ENCODE data around the gene PCBP3. TPM values are rescaled to one million over a fixed set of nuclear protein-coding genes. Genes with fewer than 3 reads are reported as not detected.

Gene PCBP3
- polyA plus RNA-seq, 1 experiment = 1.6 TPM

DNA sequence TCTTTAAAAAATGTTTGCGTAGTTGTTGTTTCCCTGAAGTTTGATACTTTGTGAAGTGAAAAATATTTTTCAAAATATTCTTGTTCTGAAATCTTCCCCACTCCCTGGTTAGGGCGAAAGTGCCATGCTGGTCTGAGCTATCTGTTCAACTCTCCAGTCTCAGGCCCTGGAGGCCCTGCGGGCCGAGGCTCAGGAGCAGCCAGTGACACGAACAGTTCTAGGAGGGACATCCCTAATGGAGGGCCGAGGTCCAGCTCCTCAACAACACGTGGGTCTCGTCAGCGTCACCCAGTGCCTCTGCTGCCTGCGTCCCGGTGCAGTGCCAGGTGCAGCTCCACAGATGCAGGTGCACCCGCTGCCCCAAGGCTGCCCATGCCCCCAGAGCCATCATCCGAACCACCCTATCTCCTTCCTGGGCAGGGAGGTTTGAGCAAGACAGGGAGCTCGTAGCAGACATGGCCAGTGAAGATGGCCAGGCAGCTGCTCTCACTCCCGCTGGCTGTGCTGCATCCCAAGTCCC, 268.3 kb downstream of the PCBP3 start:
- TF ChIP-seq, protein P1, sequence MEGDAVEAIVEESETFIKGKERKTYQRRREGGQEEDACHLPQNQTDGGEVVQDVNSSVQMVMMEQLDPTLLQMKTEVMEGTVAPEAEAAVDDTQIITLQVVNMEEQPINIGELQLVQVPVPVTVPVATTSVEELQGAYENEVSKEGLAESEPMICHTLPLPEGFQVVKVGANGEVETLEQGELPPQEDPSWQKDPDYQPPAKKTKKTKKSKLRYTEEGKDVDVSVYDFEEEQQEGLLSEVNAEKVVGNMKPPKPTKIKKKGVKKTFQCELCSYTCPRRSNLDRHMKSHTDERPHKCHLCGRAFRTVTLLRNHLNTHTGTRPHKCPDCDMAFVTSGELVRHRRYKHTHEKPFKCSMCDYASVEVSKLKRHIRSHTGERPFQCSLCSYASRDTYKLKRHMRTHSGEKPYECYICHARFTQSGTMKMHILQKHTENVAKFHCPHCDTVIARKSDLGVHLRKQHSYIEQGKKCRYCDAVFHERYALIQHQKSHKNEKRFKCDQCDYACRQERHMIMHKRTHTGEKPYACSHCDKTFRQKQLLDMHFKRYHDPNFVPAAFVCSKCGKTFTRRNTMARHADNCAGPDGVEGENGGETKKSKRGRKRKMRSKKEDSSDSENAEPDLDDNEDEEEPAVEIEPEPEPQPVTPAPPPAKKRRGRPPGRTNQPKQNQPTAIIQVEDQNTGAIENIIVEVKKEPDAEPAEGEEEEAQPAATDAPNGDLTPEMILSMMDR (IDR thresholded peaks at IDR 0.05; ENCODE audit: low read depth, low read length) = no peak
- DNase-seq (ENCODE audit: low read depth, low spot score) = no peak
- H3K27ac ChIP-seq (ENCODE audit: low read depth, low read length) = no peak overlapping the region
- H3K4me3 ChIP-seq (ENCODE audit: low read depth, low read length) = no peak overlapping the region
- no peaks in the 10 kb centered on the region; the same call in 1 of the 2 replicates for H3K9me3 ChIP-seq (ENCODE audit: control insufficient read depth, insufficient read depth, low read length)
- ChIA-PET POLR2A (no interaction called here), CTCF (no interaction called here)
- H3K27me3 ChIP-seq (ENCODE audit: control insufficient read depth, insufficient read depth, low read length) = peaks cover 5% of the 10 kb centered on the region

DNA sequence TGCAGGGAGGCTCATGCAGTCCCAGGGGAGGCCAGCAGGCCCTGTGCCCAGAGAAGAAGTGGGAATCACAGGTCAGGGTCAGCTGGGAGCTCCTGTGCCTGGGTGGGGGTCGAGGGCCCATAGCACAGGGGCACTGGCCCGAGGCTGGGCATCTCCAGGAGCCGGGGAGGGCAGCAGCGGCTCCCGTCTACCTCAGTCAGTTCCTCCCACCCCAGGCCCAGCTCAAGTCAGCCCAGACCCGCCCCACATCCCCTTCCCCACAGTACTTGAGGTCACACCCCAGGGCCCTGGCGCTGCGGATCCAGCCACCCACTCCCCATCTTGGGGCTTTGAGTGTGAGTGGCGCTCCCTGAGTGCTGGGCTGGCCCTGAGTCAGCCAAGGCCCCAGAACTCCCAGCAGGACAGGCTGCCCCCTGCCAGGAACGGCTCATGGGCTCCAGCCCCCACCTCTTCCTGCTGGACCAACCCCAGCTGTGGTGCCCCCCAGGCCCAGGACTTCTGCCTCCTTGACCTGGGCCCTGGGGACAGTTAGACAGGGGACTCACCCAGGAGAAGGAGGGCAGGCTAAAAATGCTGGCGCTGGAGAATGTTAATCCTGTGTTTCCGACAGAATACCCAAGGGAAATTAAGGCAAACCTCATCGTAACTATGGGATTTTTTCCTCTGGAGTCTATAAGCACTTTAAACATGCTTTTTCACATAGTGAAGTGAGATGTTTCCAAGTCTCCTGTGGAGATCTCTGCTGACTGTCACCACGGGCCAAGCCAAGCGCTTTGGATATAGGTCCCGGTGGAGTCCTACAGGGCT, 269.3 kb downstream of the PCBP3 start:
- POLR2A ChIA-PET = no interaction called here

DNA sequence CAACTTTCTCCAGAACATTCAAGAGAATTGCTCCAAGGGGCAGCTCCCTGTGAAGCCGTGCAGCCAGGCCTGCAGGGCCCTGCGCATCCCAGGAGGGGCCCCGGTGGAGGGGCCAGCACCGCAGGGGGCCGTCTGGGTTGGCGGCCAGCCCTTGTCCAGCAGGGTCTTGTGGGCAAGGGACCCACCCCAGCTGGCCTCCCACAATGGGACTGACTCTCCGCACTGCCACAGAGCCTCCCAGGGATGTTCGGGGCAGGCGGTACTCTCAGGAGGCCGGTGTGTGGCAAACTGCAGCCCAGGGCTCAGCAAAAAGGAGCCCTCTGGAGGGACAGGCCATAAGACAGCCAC, 269.9 kb downstream of the PCBP3 start:
- CTCF ChIA-PET = no interaction called here
- H3K4me3 ChIP-seq (ENCODE audit: low read depth, low read length) = no peak overlapping the region
- no peak for DNase-seq (ENCODE audit: low read depth, low spot score)
- H3K9me3 ChIP-seq (ENCODE audit: control insufficient read depth, insufficient read depth, low read length) = peaks cover 6% of the 10 kb centered on the region; the same call in 1 of the 2 replicates
- POLR2A ChIA-PET = no interaction called here
- H3K27ac ChIP-seq (ENCODE audit: low read depth, low read length) = no peak overlapping the region
- H3K27me3 ChIP-seq (ENCODE audit: control insufficient read depth, insufficient read depth, low read length) = peaks cover 5% of the 10 kb centered on the region
- TF ChIP-seq, protein P1 (IDR thresholded peaks at IDR 0.05; ENCODE audit: low read depth, low read length) = no peak

More for the DNA sequence above, 269.3 kb downstream of the PCBP3 start:
- peaks cover 3% of the 10 kb centered on the region; the same call in 1 of the 2 replicates for H3K9me3 ChIP-seq (ENCODE audit: control insufficient read depth, insufficient read depth, low read length)
- no peak for DNase-seq (ENCODE audit: low read depth, low spot score)
- no peak overlapping the region for H3K27ac ChIP-seq (ENCODE audit: low read depth, low read length)
- TF ChIP-seq, protein P1 (IDR thresholded peaks at IDR 0.05; ENCODE audit: low read depth, low read length) = no peak
- no peak overlapping the region for H3K4me3 ChIP-seq (ENCODE audit: low read depth, low read length)
- CTCF ChIA-PET = no interaction called here
- H3K27me3 ChIP-seq (ENCODE audit: control insufficient read depth, insufficient read depth, low read length) = peaks cover 5% of the 10 kb centered on the region

DNA sequence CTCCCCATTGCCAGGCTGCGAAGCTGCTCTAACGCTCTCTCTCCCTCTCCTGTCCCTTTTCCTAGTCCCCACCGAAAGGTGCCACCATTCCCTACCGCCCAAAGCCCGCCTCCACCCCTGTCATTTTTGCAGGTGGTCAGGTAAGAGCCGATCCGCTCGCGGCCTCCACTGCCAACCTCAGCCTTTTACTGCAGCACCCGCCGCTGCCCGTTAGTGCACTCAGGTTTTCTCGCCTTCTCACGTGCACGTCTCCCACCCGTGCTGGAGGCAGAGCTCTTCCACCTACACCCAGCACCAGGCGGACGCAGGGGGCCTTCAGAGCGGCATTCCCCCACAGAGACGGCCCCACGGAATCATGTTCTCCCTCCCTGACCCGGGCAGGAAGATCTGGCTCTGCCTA, 270.4 kb downstream of the PCBP3 start:
- no peak overlapping the region for H3K4me3 ChIP-seq (ENCODE audit: low read depth, low read length)
- peaks cover 2% of the 10 kb centered on the region for H3K27me3 ChIP-seq (ENCODE audit: control insufficient read depth, insufficient read depth, low read length)
- no peak overlapping the region for H3K27ac ChIP-seq (ENCODE audit: low read depth, low read length)
- CTCF ChIA-PET = no interaction called here
- TF ChIP-seq, protein P1 (IDR thresholded peaks at IDR 0.05; ENCODE audit: low read depth, low read length) = no peak
- no peak for DNase-seq (ENCODE audit: low read depth, low spot score)
- POLR2A ChIA-PET = no interaction called here
- peaks cover 7% of the 10 kb centered on the region; the same call in 1 of the 2 replicates for H3K9me3 ChIP-seq (ENCODE audit: control insufficient read depth, insufficient read depth, low read length)

DNA sequence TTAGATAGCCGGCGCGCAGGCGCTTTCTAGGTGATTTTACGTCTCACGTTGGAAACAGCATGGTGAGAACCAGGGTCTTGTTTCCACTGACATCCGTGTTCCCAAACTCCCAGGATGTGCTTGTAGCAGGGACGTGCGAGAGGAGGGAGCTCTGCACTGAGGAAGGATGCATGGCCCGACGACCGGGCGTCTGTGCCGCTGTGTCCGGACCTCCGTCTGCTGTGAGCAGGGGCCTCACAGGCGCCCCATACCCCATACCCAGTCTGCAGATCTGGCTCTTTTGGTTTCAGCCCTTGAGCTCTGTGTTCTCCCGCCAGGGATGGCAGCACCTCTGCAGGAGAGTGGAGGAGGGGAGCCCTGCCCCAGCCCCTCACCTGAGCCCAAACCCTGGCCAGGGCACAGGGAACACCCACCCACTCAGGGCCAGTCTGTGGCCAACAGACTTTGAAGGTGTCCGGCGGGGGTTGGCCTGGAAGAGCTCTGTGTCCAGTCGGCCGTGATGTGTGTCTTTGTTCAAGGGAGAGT, 270.9 kb downstream of the PCBP3 start:
- H3K4me3 ChIP-seq (ENCODE audit: low read depth, low read length) = no peak overlapping the region
- CTCF ChIA-PET = no interaction called here
- TF ChIP-seq, protein P1 (IDR thresholded peaks at IDR 0.05; ENCODE audit: low read depth, low read length) = no peak
- peaks cover 2% of the 10 kb centered on the region for H3K27me3 ChIP-seq (ENCODE audit: control insufficient read depth, insufficient read depth, low read length)
- H3K27ac ChIP-seq (ENCODE audit: low read depth, low read length) = no peak overlapping the region
- no peak for DNase-seq (ENCODE audit: low read depth, low spot score)
- POLR2A ChIA-PET = interaction anchor here (0.6 kb wide), 1 partner anchor 345 kb away, joined by 5 read pairs; no protein-coding TSS in a partner anchor
- peaks cover 9% of the 10 kb centered on the region; the same call in 1 of the 2 replicates for H3K9me3 ChIP-seq (ENCODE audit: control insufficient read depth, insufficient read depth, low read length)
